ENCODE data around the gene GRK5.
A peak's percentile ranks its signal among the peaks of the same experiment; 100 is the strongest.

GRK5 gene

DNA sequence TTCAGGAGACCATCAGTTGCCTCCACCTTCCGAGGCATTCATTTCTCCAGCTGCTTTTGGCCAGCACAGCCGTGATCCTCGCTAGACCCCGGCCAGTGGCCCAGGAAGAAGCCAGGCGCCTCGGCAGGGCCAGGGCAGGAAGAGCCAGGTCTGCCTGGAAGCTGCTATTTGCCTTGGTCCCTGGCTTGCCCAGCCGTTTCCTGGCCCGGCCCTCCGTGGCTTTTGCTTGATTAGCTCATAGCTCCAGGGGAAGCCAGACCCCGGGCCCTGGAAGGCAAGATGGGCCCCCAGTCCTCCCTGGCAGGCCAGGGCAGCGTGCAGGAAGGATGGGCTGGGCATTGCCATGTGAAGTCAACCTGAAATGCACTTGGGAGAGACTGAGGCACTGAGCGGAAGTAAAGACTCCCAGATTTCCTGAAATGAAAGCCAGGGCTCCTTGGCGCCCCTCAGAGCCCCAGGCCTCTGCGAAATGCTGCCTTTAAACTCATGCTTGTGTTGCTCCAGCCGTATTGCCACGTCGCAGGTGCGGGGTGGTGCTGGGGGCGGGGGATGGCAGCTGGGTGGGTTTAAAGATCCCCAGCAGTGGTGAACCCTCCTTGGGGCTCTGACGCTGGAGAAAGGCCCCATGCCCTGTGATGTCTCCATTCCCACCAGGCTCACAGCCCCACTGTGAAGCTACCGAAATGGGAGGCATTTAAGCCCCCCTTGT lies 160.6 kb downstream of the GRK5 start:
- DNase-seq: no peak

DNA sequence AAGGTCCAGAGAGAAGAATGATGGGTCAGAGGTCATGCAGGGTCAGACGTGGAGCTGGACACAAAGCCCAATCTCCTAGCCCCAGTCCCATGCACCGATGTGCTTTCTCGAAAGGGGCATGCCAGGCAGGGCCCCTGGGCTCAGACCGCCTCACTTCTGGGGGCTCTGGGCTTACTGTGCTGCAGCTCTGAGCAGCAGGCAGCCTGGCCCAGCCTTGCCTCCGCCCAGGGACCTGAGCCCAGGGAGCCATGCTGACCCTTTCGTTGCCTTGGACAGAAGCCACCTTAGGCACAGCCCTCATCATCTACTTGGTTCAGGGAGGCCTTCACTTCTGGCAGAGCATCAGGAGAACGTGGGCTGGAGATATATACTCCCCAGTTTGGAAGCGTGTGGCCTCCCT lies 161.2 kb downstream of the GRK5 start:
- no peak for DNase-seq

GRCh38 chr10:119368991-119369869 lies 161.9 kb downstream of the GRK5 start:
- DNase-seq: no peak

- peak in 2 of 3 donors; percentile 33 to 35 for DNase-seq
Observed at GRCh38 chr10:119370111-119370741, 162.9 kb downstream of the GRK5 start.

GRCh38 chr10:119370972-119371703 lies 163.8 kb downstream of the GRK5 start:
- DNase-seq: no peak

- DNase-seq: no peak
Observed at GRCh38 chr10:119371704-119372663, 164.6 kb downstream of the GRK5 start.

- peak; percentile 35 to 36 (median 36) for DNase-seq
Observed at GRCh38 chr10:119373294-119374102, 166.1 kb downstream of the GRK5 start.

DNA sequence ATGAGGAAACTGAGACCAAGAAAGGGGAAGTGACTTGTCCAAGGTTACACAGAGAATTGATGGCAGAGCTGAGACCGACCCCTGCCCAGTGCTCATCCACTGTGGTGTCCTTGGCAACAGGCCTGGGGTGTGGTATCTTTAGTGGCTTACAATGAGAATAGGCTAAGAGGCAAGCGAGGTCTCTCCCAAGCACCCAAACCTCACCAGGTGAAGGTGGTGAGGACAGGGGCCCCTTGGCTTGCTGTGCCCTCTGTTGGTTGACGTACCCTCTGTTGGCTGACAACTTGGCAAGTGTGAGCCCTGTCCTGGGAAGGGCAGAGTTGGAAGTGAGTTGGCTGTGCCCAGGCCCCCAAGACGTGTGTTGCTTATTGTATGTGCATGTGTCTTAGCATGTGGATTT lies 166.9 kb downstream of the GRK5 start:
- DNase-seq: no peak

GRCh38 chr10:119375574-119376272 lies 168.4 kb downstream of the GRK5 start:
- no peak for DNase-seq

DNA sequence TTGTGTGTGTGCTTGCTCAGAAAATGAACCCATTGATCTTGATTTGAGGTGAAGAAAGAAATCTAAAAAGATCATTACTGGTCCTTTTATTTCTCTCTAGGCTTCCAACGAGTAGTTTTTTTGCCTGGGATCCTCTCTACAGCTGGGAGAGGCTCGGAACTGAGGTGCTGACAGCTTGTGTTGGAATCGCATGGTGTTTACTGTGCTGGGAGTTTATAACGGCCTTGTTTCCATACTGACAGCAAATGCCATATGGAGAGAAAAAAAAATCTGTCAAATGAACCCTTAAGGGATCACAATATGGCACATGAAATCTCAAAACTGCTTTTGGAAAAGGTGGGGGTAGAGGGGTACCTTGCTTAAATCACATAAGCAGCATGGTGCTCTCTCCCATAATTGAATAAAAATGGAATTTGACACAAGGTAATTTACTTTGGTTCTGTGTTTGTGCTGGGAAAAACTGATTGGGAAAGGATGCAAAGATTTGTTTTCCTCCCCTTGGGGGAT lies 170.1 kb downstream of the GRK5 start:
- no peak for DNase-seq

- no peak for DNase-seq
Observed at GRCh38 chr10:119377958-119378736, 170.8 kb downstream of the GRK5 start.

DNA sequence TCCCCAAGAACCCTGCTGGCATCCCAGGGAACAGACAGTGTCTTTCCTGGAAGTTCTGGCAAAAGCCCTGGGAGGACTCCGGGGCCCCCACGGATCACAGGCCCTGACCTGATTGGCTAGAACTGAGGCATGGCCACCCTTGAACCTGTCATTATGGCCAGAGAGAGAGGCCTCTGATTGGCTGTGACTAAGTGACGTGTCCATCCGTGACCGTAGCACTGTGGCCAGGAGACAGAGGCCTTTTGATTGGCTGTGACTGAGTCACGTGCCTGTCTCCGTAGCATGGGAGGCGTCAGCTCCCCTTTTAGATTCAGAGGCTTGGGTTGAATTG lies 171.3 kb downstream of the GRK5 start:
- no peak for DNase-seq

DNA sequence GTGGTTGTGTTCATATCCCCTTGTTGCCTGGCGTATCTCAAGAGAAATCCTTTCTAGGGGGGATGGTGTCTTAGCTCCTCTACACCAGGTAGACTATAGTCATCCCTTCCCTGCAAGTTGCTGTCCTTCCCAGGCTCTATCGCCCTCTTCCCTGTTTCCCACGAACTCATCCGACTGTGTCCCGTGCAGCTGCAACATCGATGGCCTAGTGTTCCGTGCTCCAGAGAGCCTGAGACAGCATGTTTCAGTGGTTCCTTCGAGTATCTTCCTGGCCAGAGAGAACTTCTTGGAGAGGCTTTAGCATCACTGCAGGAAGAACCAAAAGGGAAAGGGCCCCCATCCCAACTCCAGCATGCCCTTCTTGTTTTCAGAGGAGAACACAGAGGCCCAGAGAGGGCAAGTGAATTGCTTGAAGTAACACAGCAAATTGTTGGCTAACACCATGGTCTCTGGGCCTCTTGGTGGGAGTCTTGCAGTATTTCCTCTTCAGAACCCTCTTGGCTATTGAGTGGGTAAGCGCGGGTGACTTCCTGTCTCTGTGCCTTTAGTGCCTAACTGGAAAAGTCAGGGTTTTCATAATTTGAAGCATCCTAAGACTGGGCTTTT lies 172.2 kb downstream of the GRK5 start:
- DNase-seq: no peak

GRCh38 chr10:119383174-119383856 lies 175.9 kb downstream of the GRK5 start:
- peak in 1 of 3 donors; percentile 19 for DNase-seq

DNA sequence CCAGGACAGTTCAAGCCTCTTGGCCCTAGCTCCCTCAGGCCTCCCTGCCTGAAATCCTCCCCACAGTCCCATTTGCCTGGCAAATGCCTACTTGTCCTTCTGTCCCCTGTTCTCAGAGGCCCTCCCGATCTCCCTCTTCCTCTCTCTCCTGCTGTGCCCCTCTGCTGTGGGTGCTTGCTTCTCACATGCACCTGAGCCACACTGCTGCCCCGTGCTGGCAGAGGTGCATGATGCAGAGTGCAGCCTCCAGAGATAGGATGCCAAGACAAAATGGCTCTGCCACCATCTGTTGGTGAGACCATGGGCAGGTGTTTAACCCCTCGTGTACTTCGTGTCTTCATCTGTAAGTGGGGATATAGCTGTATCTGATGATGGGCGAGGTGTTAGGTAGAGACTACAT lies 176.8 kb downstream of the GRK5 start:
- DNase-seq: no peak

DNA sequence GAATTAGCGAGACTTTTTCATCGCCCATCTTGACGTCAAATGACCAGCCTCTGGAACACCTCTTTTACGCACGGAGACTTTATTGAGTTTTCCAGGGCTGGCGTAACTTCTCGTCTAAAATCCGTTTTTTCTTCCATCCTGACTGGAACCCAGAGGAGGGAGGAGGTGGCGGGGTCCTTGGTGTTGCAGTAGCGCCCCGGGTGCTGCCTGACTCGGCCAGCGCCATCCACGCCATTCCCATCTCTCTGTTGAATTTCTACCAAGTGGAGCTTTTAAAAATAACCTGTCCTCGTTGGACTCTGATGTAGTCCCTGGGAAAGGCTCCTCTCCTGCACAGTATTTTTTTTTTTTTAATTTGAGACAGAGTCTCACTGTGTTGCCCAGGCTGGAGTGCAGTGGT lies 179.3 kb downstream of the GRK5 start:
- DNase-seq: no peak

GRCh38 chr10:119388849-119389345 lies 181.5 kb downstream of the GRK5 start:
- DNase-seq: no peak
